ENCODE data around the gene PABPC1L. TPM values are rescaled to one million over a fixed set of nuclear protein-coding genes. Genes with fewer than 3 reads are reported as not detected.

Gene PABPC1L
- polyA plus RNA-seq, 4 donors, result 7.0 to 28.4 (median 9.6) TPM

GRCh38 chr20:44888226-44889103, 21.4 kb upstream of the PABPC1L start:
- Histone ChIP-seq H3K4me1 (ENCODE audit: control insufficient read depth in 3 of 3, insufficient read depth in 2 of 3, low read depth in 1 of 3, low read length in 2 of 3) (peaks cover 2 to 10% (median 6%) of the 10 kb centered on the region in 3 donors), H3K36me3 (ENCODE audit: control insufficient read depth in 3 of 3, insufficient read depth in 2 of 3, low read depth in 1 of 3, low read length in 3 of 3) (peaks cover 0 to 2% (median 0%) of the 10 kb centered on the region in 3 donors), H3K4me3 (ENCODE audit: low read depth in 1 of 3, low read length in 3 of 3) (no peak overlapping the region), H3K9me3 (ENCODE audit: control insufficient read depth in 2 of 2, insufficient read depth in 1 of 2, low read depth in 1 of 2, low read length in 1 of 2) (no peaks in the 10 kb centered on the region), H3K27me3 (ENCODE audit: control insufficient read depth in 3 of 3, insufficient read depth in 3 of 3, low read length in 3 of 3) (no peaks in the 10 kb centered on the region), H3K27ac (ENCODE audit: low read depth in 1 of 3, low read length in 2 of 3) (peak overlapping the region in 1 of 3 donors; percentile 53)
- DNase-seq, result peak; percentile 20 to 33
- FAIRE-seq, result no peak
- WGBS, 3 donors, result 53 to 61% (median 58%) methylated on average over 6 of the region's 6 CpGs

- peaks cover 0 to 4% (median 0%) of the 10 kb centered on the region in 3 donors for H3K36me3 ChIP-seq (ENCODE audit: control insufficient read depth in 3 of 3, insufficient read depth in 2 of 3, low read depth in 1 of 3, low read length in 3 of 3)
- H3K4me3 ChIP-seq (ENCODE audit: low read depth in 1 of 3, low read length in 3 of 3), result no peak overlapping the region
- no peaks in the 10 kb centered on the region for H3K27me3 ChIP-seq (ENCODE audit: control insufficient read depth in 3 of 3, insufficient read depth in 3 of 3, low read length in 3 of 3)
- FAIRE-seq (no peak), DNase-seq (no peak)
- H3K27ac ChIP-seq (ENCODE audit: low read depth in 1 of 3, low read length in 2 of 3), result no peak overlapping the region
- H3K9me3 ChIP-seq (ENCODE audit: control insufficient read depth in 2 of 2, insufficient read depth in 1 of 2, low read depth in 1 of 2, low read length in 1 of 2), result no peaks in the 10 kb centered on the region
- peaks cover 5 to 23% (median 6%) of the 10 kb centered on the region in 3 donors for H3K4me1 ChIP-seq (ENCODE audit: control insufficient read depth in 3 of 3, insufficient read depth in 2 of 3, low read depth in 1 of 3, low read length in 2 of 3)
- WGBS, 3 donors, result 73 to 92% (median 74%) methylated on average over 1 of the region's 1 CpG
These were observed 18.0 kb upstream of the PABPC1L start for GRCh38 chr20:44891826-44892225.

GRCh38 chr20:44894959-44895358, 14.9 kb upstream of the PABPC1L start:
- Histone ChIP-seq H3K4me1 (ENCODE audit: control insufficient read depth in 3 of 3, insufficient read depth in 2 of 3, low read depth in 1 of 3, low read length in 2 of 3) (peaks cover 4 to 25% (median 12%) of the 10 kb centered on the region in 3 donors), H3K4me3 (ENCODE audit: low read depth in 1 of 3, low read length in 3 of 3) (no peak overlapping the region), H3K9me3 (ENCODE audit: control insufficient read depth in 2 of 2, insufficient read depth in 1 of 2, low read depth in 1 of 2, low read length in 1 of 2) (no peaks in the 10 kb centered on the region), H3K27ac (ENCODE audit: low read depth in 1 of 3, low read length in 2 of 3) (no peak overlapping the region), H3K27me3 (ENCODE audit: control insufficient read depth in 3 of 3, insufficient read depth in 3 of 3, low read length in 3 of 3) (no peaks in the 10 kb centered on the region), H3K36me3 (ENCODE audit: control insufficient read depth in 3 of 3, insufficient read depth in 2 of 3, low read depth in 1 of 3, low read length in 3 of 3) (peaks cover 0 to 4% (median under 1%) of the 10 kb centered on the region in 3 donors)
- no peak for FAIRE-seq
- WGBS, 3 donors, result 54 to 57% (median 54%) methylated on average over 2 of the region's 2 CpGs
- DNase-seq, result no peak

- peaks cover 4 to 24% (median 12%) of the 10 kb centered on the region in 3 donors for H3K4me1 ChIP-seq (ENCODE audit: control insufficient read depth in 3 of 3, insufficient read depth in 2 of 3, low read depth in 1 of 3, low read length in 2 of 3)
- FAIRE-seq (no peak), DNase-seq (no peak)
- H3K4me3 ChIP-seq (ENCODE audit: low read depth in 1 of 3, low read length in 3 of 3), result no peak overlapping the region
- H3K27me3 ChIP-seq (ENCODE audit: control insufficient read depth in 3 of 3, insufficient read depth in 3 of 3, low read length in 3 of 3), result no peaks in the 10 kb centered on the region
- WGBS, 3 donors, result 83 to 100% (median 100%) methylated on average over 1 of the region's 1 CpG
- peaks cover 0 to 4% (median 3%) of the 10 kb centered on the region in 3 donors for H3K36me3 ChIP-seq (ENCODE audit: control insufficient read depth in 3 of 3, insufficient read depth in 2 of 3, low read depth in 1 of 3, low read length in 3 of 3)
- no peaks in the 10 kb centered on the region for H3K9me3 ChIP-seq (ENCODE audit: control insufficient read depth in 2 of 2, insufficient read depth in 1 of 2, low read depth in 1 of 2, low read length in 1 of 2)
- no peak overlapping the region for H3K27ac ChIP-seq (ENCODE audit: low read depth in 1 of 3, low read length in 2 of 3)
These were observed 13.3 kb upstream of the PABPC1L start for GRCh38 chr20:44896583-44896982.

- peak overlapping the region; percentile 27 to 66 (median 32) for H3K27ac ChIP-seq (ENCODE audit: low read depth in 1 of 3, low read length in 2 of 3)
- peaks cover 3 to 5% (median 4%) of the 10 kb centered on the region in 3 donors for H3K36me3 ChIP-seq (ENCODE audit: control insufficient read depth in 3 of 3, insufficient read depth in 2 of 3, low read depth in 1 of 3, low read length in 3 of 3)
- H3K9me3 ChIP-seq (ENCODE audit: control insufficient read depth in 2 of 2, insufficient read depth in 1 of 2, low read depth in 1 of 2, low read length in 1 of 2), result no peaks in the 10 kb centered on the region
- FAIRE-seq, result no peak
- peak; percentile 79 to 90 for DNase-seq
- H3K27me3 ChIP-seq (ENCODE audit: control insufficient read depth in 3 of 3, insufficient read depth in 3 of 3, low read length in 3 of 3), result no peaks in the 10 kb centered on the region
- H3K4me1 ChIP-seq (ENCODE audit: control insufficient read depth in 3 of 3, insufficient read depth in 2 of 3, low read depth in 1 of 3, low read length in 2 of 3), result peaks cover 4 to 24% (median 12%) of the 10 kb centered on the region in 3 donors
- WGBS, 3 donors, result 24 to 50% (median 27%) methylated on average over 1 of the region's 1 CpG
- H3K4me3 ChIP-seq (ENCODE audit: low read depth in 1 of 3, low read length in 3 of 3), result no peak overlapping the region
These were observed 12.7 kb upstream of the PABPC1L start for GRCh38 chr20:44897133-44897532.

GRCh38 chr20:44900231-44900854, 9.5 kb upstream of the PABPC1L start:
- Histone ChIP-seq H3K4me1 (ENCODE audit: control insufficient read depth in 3 of 3, insufficient read depth in 2 of 3, low read depth in 1 of 3, low read length in 2 of 3) (peaks cover 4 to 18% (median 12%) of the 10 kb centered on the region in 3 donors), H3K4me3 (ENCODE audit: low read depth in 1 of 3, low read length in 3 of 3) (no peak overlapping the region), H3K36me3 (ENCODE audit: control insufficient read depth in 3 of 3, insufficient read depth in 2 of 3, low read depth in 1 of 3, low read length in 3 of 3) (peaks cover 8 to 19% (median 18%) of the 10 kb centered on the region in 3 donors), H3K9me3 (ENCODE audit: control insufficient read depth in 2 of 2, insufficient read depth in 1 of 2, low read depth in 1 of 2, low read length in 1 of 2) (no peaks in the 10 kb centered on the region), H3K27me3 (ENCODE audit: control insufficient read depth in 3 of 3, insufficient read depth in 3 of 3, low read length in 3 of 3) (no peaks in the 10 kb centered on the region), H3K27ac (ENCODE audit: low read depth in 1 of 3, low read length in 2 of 3) (peak overlapping the region in 1 of 3 donors; percentile 11)
- FAIRE-seq (no peak), DNase-seq (peak in 1 of 2 donors; percentile 37)
- 79 to 84% (median 80%) methylated on average over 5 of the region's 5 CpGs for WGBS, 3 donors

GRCh38 chr20:44901974-44902373, 7.9 kb upstream of the PABPC1L start:
- DNase-seq, result no peak
- H3K27me3 ChIP-seq (ENCODE audit: control insufficient read depth in 3 of 3, insufficient read depth in 3 of 3, low read length in 3 of 3), result no peaks in the 10 kb centered on the region
- no peak overlapping the region for H3K4me3 ChIP-seq (ENCODE audit: low read depth in 1 of 3, low read length in 3 of 3)
- no peaks in the 10 kb centered on the region for H3K9me3 ChIP-seq (ENCODE audit: control insufficient read depth in 2 of 2, insufficient read depth in 1 of 2, low read depth in 1 of 2, low read length in 1 of 2)
- H3K27ac ChIP-seq (ENCODE audit: low read depth in 1 of 3, low read length in 2 of 3), result no peak overlapping the region
- peaks cover 0 to 8% (median 8%) of the 10 kb centered on the region in 3 donors for H3K4me1 ChIP-seq (ENCODE audit: control insufficient read depth in 3 of 3, insufficient read depth in 2 of 3, low read depth in 1 of 3, low read length in 2 of 3)
- no peak for FAIRE-seq
- H3K36me3 ChIP-seq (ENCODE audit: control insufficient read depth in 3 of 3, insufficient read depth in 2 of 3, low read depth in 1 of 3, low read length in 3 of 3), result peaks cover 8 to 28% (median 21%) of the 10 kb centered on the region in 3 donors
- 83 to 92% (median 85%) methylated on average over 2 of the region's 2 CpGs for WGBS, 3 donors

GRCh38 chr20:44904377-44904776, 5.5 kb upstream of the PABPC1L start:
- FAIRE-seq (no peak), DNase-seq (no peak)
- no peak overlapping the region for H3K27ac ChIP-seq (ENCODE audit: low read depth in 1 of 3, low read length in 2 of 3)
- no peak overlapping the region for H3K4me3 ChIP-seq (ENCODE audit: low read depth in 1 of 3, low read length in 3 of 3)
- H3K36me3 ChIP-seq (ENCODE audit: control insufficient read depth in 3 of 3, insufficient read depth in 2 of 3, low read depth in 1 of 3, low read length in 3 of 3), result peaks cover 18 to 29% (median 23%) of the 10 kb centered on the region in 3 donors
- no peaks in the 10 kb centered on the region for H3K27me3 ChIP-seq (ENCODE audit: control insufficient read depth in 3 of 3, insufficient read depth in 3 of 3, low read length in 3 of 3)
- WGBS, 3 donors, result 81 to 90% (median 84%) methylated on average over 5 of the region's 5 CpGs
- peaks cover 3 to 4% (median 3%) of the 10 kb centered on the region in 3 donors for H3K4me1 ChIP-seq (ENCODE audit: control insufficient read depth in 3 of 3, insufficient read depth in 2 of 3, low read depth in 1 of 3, low read length in 2 of 3)
- H3K9me3 ChIP-seq (ENCODE audit: control insufficient read depth in 2 of 2, insufficient read depth in 1 of 2, low read depth in 1 of 2, low read length in 1 of 2), result no peaks in the 10 kb centered on the region

Measured in small intestine (tissue), 7 donors.